GM18505 (cell line): Measurements from ENCODE around the gene GNB1L.

ENCODE experiments used
- ATAC-seq: cut with Tn5 transposase; IDR thresholded peaks from one replicate; pipeline ENCODE4 v1.9.1; 2021; ENCODE audit not compliant: unreplicated experiment
- POLR2A ChIP-seq: IDR thresholded peaks from 4 replicates; pipeline ENCODE4 v1.6.1; 2011; ENCODE audit warnings: borderline replicate concordance; ENCODE audit not compliant: insufficient read depth, insufficient read length; ENCODE audit errors: extremely low read depth

GNB1L gene

DNA sequence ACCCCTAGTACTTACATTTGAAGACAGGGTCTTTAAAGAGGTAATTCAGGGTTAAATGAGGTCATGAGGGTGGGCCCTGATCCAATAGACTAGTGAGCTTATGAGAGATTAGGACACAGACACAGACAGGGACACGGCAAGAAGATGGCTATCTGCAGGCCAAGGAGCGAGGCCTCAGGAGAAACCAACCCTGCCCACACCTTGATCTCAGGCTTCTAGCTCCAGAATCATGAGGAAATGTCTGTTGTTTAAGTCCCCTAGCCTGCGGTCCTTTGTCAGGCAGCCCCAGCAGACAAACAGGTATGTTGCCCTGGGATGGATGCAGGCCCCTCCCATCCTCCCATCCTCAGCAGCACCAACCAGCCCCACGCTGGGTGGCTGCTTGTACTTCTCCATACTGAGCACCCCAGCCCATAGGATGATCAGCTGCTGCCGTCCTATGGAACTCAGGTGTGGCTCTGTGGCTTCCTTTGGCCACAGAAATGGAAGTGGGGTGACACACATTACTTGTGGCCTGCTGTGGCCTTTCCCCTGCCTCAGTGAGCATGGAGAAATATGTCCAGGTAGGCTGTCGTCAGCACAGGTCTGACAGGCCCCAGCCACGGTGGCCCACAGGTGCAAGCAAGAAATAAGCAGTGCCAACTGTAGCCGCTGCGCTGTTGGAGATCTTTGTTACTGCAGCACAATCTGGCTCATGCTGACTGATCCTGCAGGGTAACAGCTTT lies 7.9 kb downstream of the GNB1L start:
- TF ChIP-seq POLR2A: no peak

DNA sequence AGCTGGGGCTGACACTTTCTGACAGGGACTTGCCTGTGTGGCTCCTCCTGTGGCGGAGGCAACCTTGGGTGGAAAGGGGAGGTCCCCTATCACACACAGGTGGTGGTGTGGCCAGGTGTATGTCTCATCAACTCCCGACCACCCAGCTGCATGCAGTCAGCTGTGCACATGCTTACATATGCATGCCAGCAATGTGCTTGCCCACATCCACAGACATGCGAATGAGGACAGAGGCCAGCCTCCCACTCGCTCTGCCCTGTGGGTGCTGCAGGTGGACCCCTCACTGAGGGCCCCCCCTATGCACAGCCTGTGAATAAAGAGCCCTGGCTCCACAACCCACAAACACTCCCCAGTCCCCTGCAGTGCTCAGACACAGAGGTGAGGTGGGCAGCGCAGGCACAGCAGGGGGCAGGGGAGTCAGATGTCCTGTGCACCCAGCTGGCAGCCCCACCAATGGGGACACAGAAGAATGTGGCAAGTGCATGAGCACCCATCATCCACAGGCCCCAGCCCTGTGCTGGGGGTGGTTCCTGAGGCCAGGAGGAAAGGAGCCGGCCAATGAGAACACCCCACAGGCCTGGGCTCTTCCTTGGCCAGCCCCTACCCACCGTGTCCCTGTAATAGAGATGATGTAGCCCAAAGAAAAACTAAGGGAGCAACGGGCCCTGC lies 9.5 kb downstream of the GNB1L start:
- no peak for ATAC-seq
- no peak for TF ChIP-seq POLR2A

More for the DNA sequence above, 7.9 kb downstream of the GNB1L start:
- ATAC-seq: no peak

DNA sequence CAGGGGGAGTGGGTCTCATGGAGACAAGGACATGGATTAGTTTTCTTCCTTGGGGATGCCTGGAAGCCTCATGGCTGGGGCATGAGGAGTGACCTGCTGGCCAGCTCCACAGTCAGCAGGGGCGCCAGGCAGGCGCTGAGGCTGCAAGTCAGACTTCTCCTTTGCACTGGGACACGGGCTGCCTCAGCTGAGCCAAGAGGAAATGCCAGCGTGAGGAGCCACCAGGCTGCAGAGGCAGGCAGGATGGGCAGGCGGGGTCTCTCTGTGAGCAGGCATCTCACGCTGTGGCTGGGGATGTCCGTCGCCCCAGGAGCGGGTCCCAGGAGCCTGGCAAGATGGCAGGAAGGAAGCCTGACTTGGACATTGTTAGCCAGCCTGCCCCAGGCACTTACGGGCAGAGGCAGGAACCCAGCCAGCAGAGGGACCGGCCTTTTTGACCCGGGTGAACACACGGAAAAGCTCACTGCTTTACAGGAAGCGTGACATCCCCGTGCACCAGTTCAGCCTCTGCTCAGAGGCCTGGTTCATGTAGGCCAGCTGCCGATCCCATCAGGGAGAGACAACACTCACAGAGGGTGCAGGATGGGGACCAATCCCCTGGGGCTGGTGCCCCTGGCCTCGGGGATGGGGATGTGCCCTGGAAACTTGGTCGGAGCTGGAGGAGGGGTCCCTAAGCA lies 10.2 kb downstream of the GNB1L start:
- ATAC-seq: no peak
- no peak for TF ChIP-seq POLR2A

DNA sequence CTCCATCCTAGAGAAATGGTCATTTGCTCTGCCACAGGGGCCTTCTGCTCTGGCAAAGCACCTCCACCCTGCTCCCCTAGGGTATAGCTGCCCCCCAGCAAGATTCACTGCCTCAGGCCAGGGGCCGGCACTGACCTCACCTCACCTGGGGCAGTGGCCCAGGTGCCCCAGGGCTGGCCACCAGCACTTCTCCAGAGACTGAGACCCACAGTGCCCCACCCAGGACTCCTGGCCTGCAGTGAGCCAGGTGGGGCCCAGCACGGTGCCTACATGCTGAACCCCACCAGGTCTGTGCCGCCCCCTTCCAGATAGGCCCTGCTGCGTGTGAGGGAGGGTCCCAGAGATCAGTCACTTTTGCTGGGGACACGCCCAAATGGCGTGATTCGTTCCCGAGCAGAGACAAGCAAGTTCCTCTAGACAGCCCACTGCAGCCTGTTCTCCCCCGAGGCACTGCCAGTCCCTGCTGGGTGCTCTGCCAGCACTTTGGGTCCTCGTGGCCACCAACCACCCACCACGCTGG lies 10.8 kb downstream of the GNB1L start:
- ATAC-seq: no peak
- TF ChIP-seq POLR2A: no peak

DNA sequence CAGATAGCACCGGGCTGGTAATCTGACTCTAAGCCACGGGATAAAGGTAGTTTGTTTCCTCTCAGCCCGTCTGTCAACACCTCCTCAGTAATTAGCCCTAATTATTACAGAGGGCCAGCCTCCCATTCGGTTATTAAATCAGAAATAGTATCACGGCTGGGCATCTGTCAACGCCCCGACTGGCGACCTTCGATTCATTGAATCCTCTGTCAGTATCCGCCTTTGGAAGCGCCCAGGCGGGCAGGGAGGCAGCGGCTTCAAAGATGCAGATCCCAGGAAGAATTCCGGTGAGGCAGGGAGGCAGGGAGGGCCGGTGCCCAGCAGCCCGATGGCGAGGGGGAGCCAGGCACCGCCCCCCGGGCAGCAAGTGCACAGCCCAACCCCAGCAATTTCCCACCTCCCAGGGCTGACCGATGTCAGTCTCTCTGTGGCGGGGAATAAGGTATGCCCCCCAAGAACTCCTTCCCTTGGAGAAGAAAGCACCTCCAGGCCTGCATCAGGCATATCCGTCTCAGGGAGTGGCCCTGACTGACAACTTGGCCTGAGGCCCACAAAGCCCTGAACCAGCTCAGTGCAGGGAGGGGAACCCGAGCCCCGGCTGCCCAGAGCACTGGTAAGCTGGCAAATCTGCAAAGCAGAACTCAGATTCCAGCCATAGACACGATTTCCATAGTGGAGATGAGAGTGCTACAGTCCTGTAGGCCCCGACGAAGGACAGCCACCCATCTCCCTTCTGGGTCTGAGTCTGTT lies 11.4 kb downstream of the GNB1L start:
- no peak for ATAC-seq
- TF ChIP-seq POLR2A: no peak

DNA sequence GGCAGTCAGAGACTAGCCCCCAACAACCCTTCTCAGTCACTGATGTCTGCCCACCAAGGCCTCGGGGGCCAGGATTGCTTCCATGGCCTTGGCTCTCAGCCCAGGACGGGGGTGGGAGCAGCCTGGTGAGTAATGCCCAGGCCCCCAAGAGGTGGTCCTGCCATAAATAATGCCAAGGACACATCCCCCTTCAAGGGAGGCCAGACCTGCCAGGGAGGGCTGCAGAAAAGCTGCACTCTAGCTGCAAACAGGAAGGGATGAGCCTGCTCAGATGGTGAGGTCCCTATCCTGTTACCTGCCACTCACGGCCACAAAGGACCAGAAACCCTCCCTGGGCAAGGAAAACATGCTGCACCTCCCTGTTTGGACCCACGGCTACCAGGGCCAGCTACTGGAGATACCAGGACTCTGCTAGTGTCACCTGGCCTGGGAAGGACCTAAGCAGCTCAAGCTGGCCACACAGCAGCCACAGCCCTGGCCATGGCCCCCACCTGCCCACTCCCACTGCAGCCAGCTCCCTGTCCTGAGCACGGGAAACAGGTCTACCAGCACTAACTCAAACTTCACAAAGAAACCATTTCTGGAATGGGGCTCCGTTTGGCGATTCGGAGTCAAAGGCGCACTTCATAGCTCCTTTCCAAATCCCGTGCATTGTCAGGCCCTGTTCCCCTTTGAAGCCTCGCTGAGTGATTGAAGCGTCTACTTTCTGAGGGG lies 12.1 kb downstream of the GNB1L start:
- ATAC-seq: no peak
- no peak for TF ChIP-seq POLR2A

DNA sequence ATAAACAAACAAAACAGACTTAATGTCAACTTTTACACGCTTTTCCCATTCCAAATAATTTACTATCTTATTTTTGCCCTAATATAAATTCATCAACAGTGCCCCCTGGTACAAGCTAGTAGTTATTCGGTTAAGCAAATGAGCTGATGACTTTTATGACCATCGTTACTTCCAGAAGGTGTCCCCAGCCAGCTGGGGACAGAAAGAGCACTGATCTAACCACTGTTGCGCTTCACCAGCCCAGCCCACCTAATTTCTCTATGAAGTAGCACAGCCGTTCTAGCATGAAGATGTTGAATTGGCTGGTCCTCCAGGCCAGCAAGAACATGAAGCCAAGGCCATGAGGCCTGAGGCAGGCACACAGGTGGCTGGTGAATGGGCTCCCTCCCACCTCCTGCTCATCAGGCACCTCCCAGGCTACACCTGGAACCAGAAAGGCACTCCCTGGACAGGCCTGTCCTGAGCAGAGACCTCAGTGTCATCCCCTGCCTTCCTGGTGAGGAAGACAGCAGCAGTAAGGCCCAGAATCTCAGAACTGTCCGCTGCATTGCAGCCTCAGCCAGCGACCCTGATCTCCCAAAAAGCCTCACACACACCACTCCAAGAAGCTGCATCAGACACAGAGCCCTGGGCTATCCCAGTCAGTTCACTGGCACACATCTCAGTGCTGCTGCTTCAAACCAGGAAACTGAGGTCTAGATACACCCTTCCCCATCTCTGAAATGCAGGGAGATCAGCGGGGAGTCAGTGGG lies 12.9 kb downstream of the GNB1L start:
- TF ChIP-seq POLR2A: no peak
- no peak for ATAC-seq

DNA sequence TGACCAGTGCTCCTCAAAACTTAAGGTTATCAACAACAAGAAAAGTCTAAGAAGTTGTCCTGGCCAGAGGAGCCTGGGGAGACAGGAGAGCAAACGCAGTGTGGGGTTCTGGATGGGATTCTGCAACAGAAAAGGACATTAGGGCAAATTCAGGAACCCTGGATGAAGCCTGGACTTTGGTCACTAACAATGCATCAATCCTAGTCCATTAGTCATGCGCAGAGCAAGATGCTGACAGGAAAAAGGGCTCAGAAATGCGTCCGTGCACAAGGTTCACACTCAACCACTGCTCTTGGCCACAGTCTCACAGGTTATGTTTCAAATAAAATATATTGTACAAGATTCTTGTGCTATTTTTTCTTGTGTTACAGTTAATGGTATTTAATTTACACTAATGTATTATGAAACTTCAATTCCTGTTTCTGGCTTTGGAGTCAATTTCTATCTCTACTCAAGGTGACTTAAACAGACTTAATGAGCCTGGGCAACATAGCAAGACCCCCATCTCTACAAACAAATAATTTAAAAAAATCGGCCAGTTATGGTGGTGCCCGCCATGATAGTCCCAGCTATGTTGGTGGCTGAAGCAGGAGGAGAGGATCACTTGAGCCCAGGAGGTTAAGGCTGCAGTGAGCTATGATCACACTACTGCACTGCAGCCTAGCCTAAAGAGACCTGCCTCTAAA lies 13.6 kb downstream of the GNB1L start:
- TF ChIP-seq POLR2A: no peak
- ATAC-seq: no peak

DNA sequence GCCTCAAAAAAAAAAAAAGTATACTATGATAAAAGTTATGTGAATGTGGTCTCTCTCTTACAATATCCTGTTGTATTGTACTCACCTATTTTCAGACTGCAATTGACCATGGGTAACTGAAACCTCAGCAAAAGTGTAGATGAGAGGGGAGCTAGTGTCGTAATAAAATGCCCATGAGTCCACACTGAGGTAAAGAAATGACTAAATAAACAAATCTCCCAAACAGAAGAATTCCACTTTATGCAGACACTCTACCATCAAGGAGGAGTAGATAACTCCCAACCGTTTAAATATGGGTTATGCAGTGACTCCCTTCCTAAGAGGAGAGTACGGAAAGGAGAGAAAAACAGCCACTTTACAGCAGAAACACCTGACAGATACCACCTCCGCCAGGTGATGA lies 14.6 kb downstream of the GNB1L start:
- no peak for ATAC-seq
- no peak for TF ChIP-seq POLR2A

DNA sequence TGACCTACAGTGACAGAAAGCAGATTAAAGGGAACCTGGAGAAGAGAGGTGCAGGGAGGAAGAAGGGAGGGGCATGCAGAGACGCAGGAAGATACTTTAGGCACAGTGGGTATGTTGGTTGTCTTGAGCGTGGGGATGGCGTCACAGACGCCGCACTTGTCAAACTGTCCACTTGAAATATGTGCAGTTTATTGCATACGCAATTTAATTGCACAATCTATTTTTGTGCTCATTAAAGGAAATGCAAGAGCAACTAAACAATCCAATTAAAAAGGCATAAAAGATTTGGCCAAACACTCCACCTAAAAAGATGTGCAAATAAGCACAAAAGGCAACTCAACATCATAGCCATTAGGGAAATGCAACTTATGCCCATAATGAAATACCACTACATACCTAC lies 16.8 kb downstream of the GNB1L start:
- TF ChIP-seq POLR2A: no peak
- no peak for ATAC-seq

DNA sequence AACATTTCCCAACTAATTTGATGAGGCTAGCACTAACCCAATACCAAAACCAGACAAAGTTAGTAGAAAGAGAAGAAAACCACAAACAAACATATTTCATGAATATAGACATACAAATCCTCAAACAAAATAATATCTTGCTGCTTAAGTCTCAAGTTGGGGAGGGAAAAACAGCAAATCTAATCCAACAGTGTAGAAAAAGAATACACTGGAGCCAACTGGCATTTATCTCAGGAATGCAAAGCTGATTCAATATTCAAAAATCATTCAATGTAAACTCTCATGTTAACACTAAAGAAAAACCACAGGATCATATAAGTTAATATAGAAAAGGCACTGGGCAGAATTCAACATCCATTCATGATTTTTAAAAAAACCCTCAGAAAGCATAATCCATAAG lies 18.2 kb downstream of the GNB1L start:
- ATAC-seq: no peak
- no peak for TF ChIP-seq POLR2A
